SK-N-SH (cell line): ENCODE measurements around the gene SMAD4. TPM values are rescaled to one million over a fixed set of nuclear protein-coding genes. Genes with fewer than 3 reads are reported as not detected.

Experiments used
- CTCF ChIA-PET: fragments of 300-600, 350-600 bp; formaldehyde crosslinking; extraction: SDS; loops from one replicate; lab custom pipeline; 2021; lab: Yijun Ruan, JAX
- POLR2A ChIA-PET: fragments of 350-600 bp; sonication (Branson Sonifier 250); formaldehyde crosslinking; extraction: SDS; loops from one replicate; lab custom pipeline; 2020; ENCODE audit warnings: antibody characterized with exemption, inconsistent platforms; lab: Yijun Ruan, JAX
- DNase-seq: peaks from one replicate; pipeline ENCODE4 v3.0.0; 2012
- H2AFZ ChIP-seq: fragments of 200-600 bp; sonication (generic); 2 replicates; pipeline ENCODE4 v1.8.1; 2016; ENCODE audit warnings: antibody characterized with exemption, mild to moderate bottlenecking, low read depth
- H3F3A ChIP-seq: fragments of 200-600 bp; sonication (generic); replicated peaks from 2 replicates; pipeline ENCODE3; 2016; ENCODE audit warnings: antibody characterized with exemption, mild to moderate bottlenecking; ENCODE audit not compliant: insufficient read depth
- H3K27ac ChIP-seq, 2 experiments: fragments of 200-500 bp in 1 of 2; fragments of 200-600 bp in 1 of 2; sonication (Bioruptor generic) in 1 of 2; sonication (generic), shearing (Covaris generic) in 1 of 2; 2 replicates each; pipeline versions ENCODE4 v1.5.1 to v1.6.1; 2014 to 2016; ENCODE audit warnings: low read depth in 2 of 2, inconsistent platforms in 1 of 2, low read length in 1 of 2, mild to moderate bottlenecking in 1 of 2, mixed read lengths in 1 of 2
- H3K27me3 ChIP-seq: fragments of 200-600 bp; sonication (generic), shearing (Covaris generic); 2 replicates; pipeline ENCODE4 v1.6.1; 2016; ENCODE audit warnings: mixed run types; ENCODE audit not compliant: insufficient read depth
- H3K36me3 ChIP-seq, 2 experiments: fragments of 200-500 bp in 1 of 2; fragments of 200-600 bp in 1 of 2; sonication (Bioruptor generic) in 1 of 2; sonication (generic) in 1 of 2; replicated peaks in 1 of 2; 2 replicates each; pipeline versions ENCODE3 to v1.5.1; 2014 to 2016; ENCODE audit warnings: low read length in 1 of 2, mild to moderate bottlenecking in 1 of 2; ENCODE audit not compliant: insufficient read depth in 2 of 2, control insufficient read depth in 1 of 2
- H3K4me1 ChIP-seq, 2 experiments: fragments of 200-500 bp in 1 of 2; fragments of 200-600 bp in 1 of 2; sonication (Bioruptor generic) in 1 of 2; sonication (generic), shearing (Covaris generic) in 1 of 2; 2 replicates each; pipeline versions ENCODE4 v1.5.1 to v1.6.1; 2014 to 2016; ENCODE audit warnings: low read depth in 1 of 2, low read length in 1 of 2, mixed run types in 1 of 2; ENCODE audit not compliant: insufficient read depth in 2 of 2, control insufficient read depth in 1 of 2
- H3K4me2 ChIP-seq: fragments of 200-600 bp; sonication (generic), shearing (Covaris generic); 2 replicates; pipeline ENCODE4 v1.6.1; 2017; ENCODE audit warnings: mixed run types
- H3K4me3 ChIP-seq, 2 experiments: fragments of 200-500 bp in 1 of 2; fragments of 200-600 bp in 1 of 2; sonication (Bioruptor generic) in 1 of 2; sonication (generic), shearing (Covaris generic) in 1 of 2; 2 replicates each; pipeline versions ENCODE4 v1.5.1 to v1.8.1; 2014 to 2016; ENCODE audit warnings: low read depth in 2 of 2, inconsistent platforms in 1 of 2, low read length in 1 of 2, mild to moderate bottlenecking in 1 of 2, mixed read lengths in 1 of 2, moderate library complexity in 1 of 2
- H3K79me2 ChIP-seq: fragments of 200-600 bp; sonication (generic); 2 replicates; pipeline ENCODE4 v1.8.1; 2017; ENCODE audit warnings: mild to moderate bottlenecking; ENCODE audit not compliant: insufficient read depth
- H3K9ac ChIP-seq: fragments of 200-600 bp; sonication (generic); 2 replicates; pipeline ENCODE4 v1.6.1; 2017; ENCODE audit warnings: mixed run types
- H3K9me2 ChIP-seq: fragments of 200-600 bp; sonication (generic); 2 replicates; pipeline ENCODE4 v1.6.1; 2017; ENCODE audit warnings: mixed run types
- H3K9me3 ChIP-seq: fragments of 200-600 bp; sonication (generic); 2 replicates; pipeline ENCODE4 v1.6.1; 2017; ENCODE audit warnings: mixed run types, mild to moderate bottlenecking, moderate library complexity
- H4K20me1 ChIP-seq: fragments of 200-600 bp; sonication (generic); 2 replicates; pipeline ENCODE4 v1.6.1; 2017; ENCODE audit warnings: mild to moderate bottlenecking, mixed run types; ENCODE audit not compliant: insufficient read depth
- CHD2 ChIP-seq: fragments of 150-350 bp; IDR thresholded peaks from 2 replicates; pipeline ENCODE4 v1.6.1; 2018; ENCODE audit warnings: low read length; ENCODE audit not compliant: partially characterized antibody
- ELF1 ChIP-seq: IDR thresholded peaks from 2 replicates; pipeline ENCODE4 v1.4.0; 2012
- FOSL2 ChIP-seq: IDR thresholded peaks from 2 replicates; pipeline ENCODE4 v1.4.0; 2012; ENCODE audit warnings: low read depth, mild to moderate bottlenecking, moderate library complexity, borderline replicate concordance
- FOXJ3 ChIP-seq: sonication (generic); formaldehyde crosslinking; IDR thresholded peaks from 2 replicates; pipeline ENCODE4 v1.5.1; 2020; ENCODE audit warnings: mild to moderate bottlenecking, missing genetic modification reagents
- FOXM1 ChIP-seq: IDR thresholded peaks from 2 replicates; pipeline ENCODE4 v1.4.0; 2012; ENCODE audit warnings: low read depth, mild to moderate bottlenecking
- IRF3 ChIP-seq: fragments of 150-350 bp; IDR thresholded peaks from 2 replicates; pipeline ENCODE4 v1.6.1; 2016; ENCODE audit warnings: mild to moderate bottlenecking, low read depth, low read length
- JUND ChIP-seq: IDR thresholded peaks from 2 replicates; pipeline ENCODE4 v1.4.0; 2012
- NFIC ChIP-seq: IDR thresholded peaks from 2 replicates; pipeline ENCODE4 v1.4.0; 2012; ENCODE audit warnings: borderline replicate concordance
- RAD21 ChIP-seq: IDR thresholded peaks from 2 replicates; pipeline ENCODE4 v1.6.1; 2012; ENCODE audit warnings: mild to moderate bottlenecking, low read length
- RCOR1 ChIP-seq: fragments of 150-350 bp; IDR thresholded peaks from 2 replicates; pipeline ENCODE4 v1.6.1; 2017; ENCODE audit warnings: antibody characterized with exemption, low read length
- RFX5 ChIP-seq: IDR thresholded peaks from 2 replicates; pipeline ENCODE4 v1.6.1; 2012; ENCODE audit warnings: mild to moderate bottlenecking, improper control_type of control experiment, low read length
- RXRA ChIP-seq: IDR thresholded peaks from 2 replicates; pipeline ENCODE4 v1.4.0; 2012; ENCODE audit warnings: low read depth, mild to moderate bottlenecking, borderline replicate concordance
- TEAD4 ChIP-seq: IDR thresholded peaks from 2 replicates; pipeline ENCODE4 v1.4.0; 2012; ENCODE audit warnings: mild to moderate bottlenecking, borderline replicate concordance; ENCODE audit not compliant: insufficient read depth
- USF1 ChIP-seq: IDR thresholded peaks from 2 replicates; pipeline ENCODE4 v1.4.0; 2012; ENCODE audit warnings: low read depth, borderline replicate concordance
- ZBTB33 ChIP-seq: IDR thresholded peaks from 2 replicates; pipeline ENCODE4 v1.4.0; 2012; ENCODE audit warnings: low read depth, borderline replicate concordance
- WGBS: methylation state at CpG from one replicate; pipeline ENCODE4 v1.1.6; 2017; ENCODE audit warnings: low lambda C conversion rate; 5-methylcytosine and 5-hydroxymethylcytosine counted together
- polyA plus RNA-seq, 3 experiments: library from polyadenylated mRNA; depleted of rRNA; stranded (reverse); fragments of >200 nt; gene quantifications; 2 replicates each; pipeline ENCODE4 v1.2.3, GENCODE V29; 2012
- TF ChIP-seq, protein P1 (sequence below): fragments of 200-600 bp; sonication (generic); IDR thresholded peaks from 2 replicates; pipeline ENCODE4 v1.6.1; 2017; ENCODE audit warnings: antibody characterized with exemption, mild to moderate bottlenecking, moderate library complexity
- TF ChIP-seq, protein P2 (sequence below): fragments of 150-350 bp; IDR thresholded peaks from 2 replicates; pipeline ENCODE4 v1.6.1; 2017; ENCODE audit warnings: antibody characterized with exemption, low read length, low read depth, borderline replicate concordance

Gene SMAD4
- polyA plus RNA-seq, 1 of the 3 experiments (the other 2 are of a cell fraction), result 43.3 TPM

GRCh38 chr18:51039138-51040112 lies 9.4 kb downstream of the SMAD4 start:
- Histone ChIP-seq H3K4me1 (peaks cover 2 to 16% of the 10 kb centered on the region in 2 experiments; a peak in 2 of 4 replicates), H3K4me2 (no peak overlapping the region), H3F3A (no peaks in the 10 kb centered on the region)
- TF ChIP-seq TEAD4 (no peak), ELF1 (no peak), RFX5 (no peak), IRF3 (no peak), RCOR1 (no peak), USF1 (no peak), ZBTB33 (no peak), JUND (no peak), RAD21 (no peak), RXRA (no peak), FOXM1 (no peak), NFIC (no peak), FOSL2 (no peak), FOXJ3 (CRISPR knock-in tag) (no peak), CHD2 (no peak)
- TF ChIP-seq, protein P1, sequence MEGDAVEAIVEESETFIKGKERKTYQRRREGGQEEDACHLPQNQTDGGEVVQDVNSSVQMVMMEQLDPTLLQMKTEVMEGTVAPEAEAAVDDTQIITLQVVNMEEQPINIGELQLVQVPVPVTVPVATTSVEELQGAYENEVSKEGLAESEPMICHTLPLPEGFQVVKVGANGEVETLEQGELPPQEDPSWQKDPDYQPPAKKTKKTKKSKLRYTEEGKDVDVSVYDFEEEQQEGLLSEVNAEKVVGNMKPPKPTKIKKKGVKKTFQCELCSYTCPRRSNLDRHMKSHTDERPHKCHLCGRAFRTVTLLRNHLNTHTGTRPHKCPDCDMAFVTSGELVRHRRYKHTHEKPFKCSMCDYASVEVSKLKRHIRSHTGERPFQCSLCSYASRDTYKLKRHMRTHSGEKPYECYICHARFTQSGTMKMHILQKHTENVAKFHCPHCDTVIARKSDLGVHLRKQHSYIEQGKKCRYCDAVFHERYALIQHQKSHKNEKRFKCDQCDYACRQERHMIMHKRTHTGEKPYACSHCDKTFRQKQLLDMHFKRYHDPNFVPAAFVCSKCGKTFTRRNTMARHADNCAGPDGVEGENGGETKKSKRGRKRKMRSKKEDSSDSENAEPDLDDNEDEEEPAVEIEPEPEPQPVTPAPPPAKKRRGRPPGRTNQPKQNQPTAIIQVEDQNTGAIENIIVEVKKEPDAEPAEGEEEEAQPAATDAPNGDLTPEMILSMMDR, result no peak
- TF ChIP-seq, protein P2, sequence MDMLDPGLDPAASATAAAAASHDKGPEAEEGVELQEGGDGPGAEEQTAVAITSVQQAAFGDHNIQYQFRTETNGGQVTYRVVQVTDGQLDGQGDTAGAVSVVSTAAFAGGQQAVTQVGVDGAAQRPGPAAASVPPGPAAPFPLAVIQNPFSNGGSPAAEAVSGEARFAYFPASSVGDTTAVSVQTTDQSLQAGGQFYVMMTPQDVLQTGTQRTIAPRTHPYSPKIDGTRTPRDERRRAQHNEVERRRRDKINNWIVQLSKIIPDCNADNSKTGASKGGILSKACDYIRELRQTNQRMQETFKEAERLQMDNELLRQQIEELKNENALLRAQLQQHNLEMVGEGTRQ, result no peak
- TF ChIP-seq, all 33 proteins: peak for 0
- DNase-seq, result peak; percentile 14
- peaks cover 3 to 10% of the 10 kb centered on the region in 2 experiments for H3K36me3 ChIP-seq
- H4K20me1 ChIP-seq, result peaks cover 96% of the 10 kb centered on the region
- H3K27ac ChIP-seq, result no peak overlapping the region
- no peaks in the 10 kb centered on the region for H3K9me2 ChIP-seq
- no peaks in the 10 kb centered on the region for H3K27me3 ChIP-seq
- H3K9me3 ChIP-seq, result no peaks in the 10 kb centered on the region
- CTCF ChIA-PET, result interaction anchor here (1.4 to 5.4 kb wide), 4 partner anchors 12 to 219 kb away, joined by 4 to 17 read pairs (median 8); no protein-coding TSS in a partner anchor
- WGBS, result 77% methylated on average over 8 of the region's 8 CpGs
- H3K79me2 ChIP-seq, result peaks cover 99% of the 10 kb centered on the region
- H3K9ac ChIP-seq, result no peak overlapping the region
- H2AFZ ChIP-seq, result no peak overlapping the region
- H3K4me3 ChIP-seq, result no peak overlapping the region
- POLR2A ChIA-PET, result interaction anchor here (0.6 to 2.2 kb wide), 4 partner anchors 10 to 158 kb away, joined by 3 to 6 read pairs (median 4); partner anchors contain the start of genes ELAC1, MEX3C and SMAD4
